ENCODE results near the gene AP4E1. TPM values are rescaled to one million over a fixed set of nuclear protein-coding genes. Genes with fewer than 3 reads are reported as not detected.

Gene AP4E1
- total and polyA plus RNA-seq, 2 of the 8 experiments (the other 6 are each of a cell fraction or from before 2014, with no cell fraction given), result 1.4 to 10.9 TPM

- H3K79me2 ChIP-seq (ENCODE audit: control insufficient read depth in 1 of 2, insufficient read depth in 2 of 2, low read length in 2 of 2), result no peaks in the 10 kb centered on the region
- H2BK15ac ChIP-seq (ENCODE audit: low read length), result no peak overlapping the region
- H4K20me1 ChIP-seq (replicated peaks in 1 of 2; ENCODE audit: control insufficient read depth in 1 of 2, insufficient read depth in 2 of 2, low read length in 2 of 2), result no peaks in the 10 kb centered on the region
- no peak overlapping the region for H3K27ac ChIP-seq (ENCODE audit: low read depth, low read length)
- ChIA-PET POLR2A (ENCODE audit: partially characterized antibody) (no interaction called here), CTCF (ENCODE audit: partially characterized antibody) (interaction anchor here (0.7 kb wide), 1 partner anchor 15 kb away, joined by 3 read pairs; no protein-coding TSS in a partner anchor)
- H2BK5ac ChIP-seq (ENCODE audit: low read depth, low read length), result no peak overlapping the region
- no peak overlapping the region for H4K5ac ChIP-seq (ENCODE audit: insufficient read length, low read depth, low read length)
- H3K9me3 ChIP-seq (ENCODE audit: insufficient read depth in 2 of 2, low read depth in 1 of 2, low read length in 1 of 2), result peaks cover 17 to 25% of the 10 kb centered on the region in 2 experiments; a peak in 3 of 4 replicates
- no peaks in the 10 kb centered on the region for H3K79me1 ChIP-seq (ENCODE audit: low read depth, low read length)
- H2AK5ac ChIP-seq (ENCODE audit: low read depth, low read length), result no peak overlapping the region
- H2BK120ac ChIP-seq (replicated peaks; ENCODE audit: low read depth, low read length), result no peak overlapping the region
- H3K23me2 ChIP-seq (ENCODE audit: low read depth, low read length), result no peaks in the 10 kb centered on the region
- no peak overlapping the region for H3K14ac ChIP-seq (ENCODE audit: insufficient read length)
- H3K4me3 ChIP-seq (ENCODE audit: extremely low read depth in 1 of 4, insufficient read depth in 2 of 4, low read depth in 3 of 4, low read length in 4 of 4), result no peak overlapping the region
- no peaks in the 10 kb centered on the region for H3K27me3 ChIP-seq (replicated peaks in 1 of 4; ENCODE audit: control insufficient read depth in 3 of 4, extremely low read depth in 1 of 4, insufficient read depth in 3 of 4, low read length in 3 of 4)
- no peak for FAIRE-seq
- TF ChIP-seq BCL11A (IDR thresholded peaks at IDR 0.05; ENCODE audit: low read depth in 2 of 2, low read length in 2 of 2), result no peak
- TF ChIP-seq EGR1 (IDR thresholded peaks at IDR 0.05; ENCODE audit: borderline replicate concordance, low read depth, low read length), result no peak
- TF ChIP-seq NRF1 (IDR thresholded peaks at IDR 0.05; ENCODE audit: low read depth, low read length), result no peak
- TF ChIP-seq SUZ12 (IDR thresholded peaks at IDR 0.05; ENCODE audit: low read length), result no peak
- no peak for TF ChIP-seq CREB1 (IDR thresholded peaks at IDR 0.05)
- TF ChIP-seq RBBP5 (IDR thresholded peaks at IDR 0.05; ENCODE audit: borderline replicate concordance, low read depth, low read length), result no peak
- no peak for TF ChIP-seq POLR2AphosphoS5 (IDR thresholded peaks at IDR 0.05; ENCODE audit: low read depth, low read length)
- TF ChIP-seq SIX5 (IDR thresholded peaks at IDR 0.05; ENCODE audit: low read depth, low read length), result no peak
- TF ChIP-seq KDM5A (IDR thresholded peaks at IDR 0.05; ENCODE audit: low read length), result no peak
- no peaks in the 10 kb centered on the region for H3K36me3 ChIP-seq (ENCODE audit: control insufficient read depth in 2 of 4, insufficient read depth in 4 of 4, low read length in 3 of 4)
- no peaks in the 10 kb centered on the region for H3K4me1 ChIP-seq (replicated peaks in 1 of 4; ENCODE audit: control insufficient read depth in 3 of 4, insufficient read depth in 4 of 4, low read length in 3 of 4)
- no peak overlapping the region for H3K4ac ChIP-seq (replicated peaks; ENCODE audit: insufficient read length, low read depth, low read length)
- no peak overlapping the region for H4K91ac ChIP-seq (replicated peaks; ENCODE audit: insufficient read length, low read length)
- no peak overlapping the region for H3K9ac ChIP-seq (replicated peaks in 1 of 4; ENCODE audit: extremely low read depth in 1 of 4, low read depth in 3 of 4, low read length in 3 of 4)
- no peak overlapping the region for H2BK20ac ChIP-seq (ENCODE audit: low read length)
- H2AFZ ChIP-seq (ENCODE audit: low read length), result no peak overlapping the region
- 86% methylated on average over 1 of the region's 1 CpG; no CpG with 5 or more reads in 1 of the 2 experiments for WGBS, 2 experiments (ENCODE audit: extremely low coverage in 1 of 2, insufficient coverage in 1 of 2, insufficient read length in 1 of 2, insufficient replicate concordance in 2 of 2, low coverage in 1 of 2, low lambda C conversion rate in 2 of 2, missing lambda C conversion rate in 1 of 2)
- H3K56ac ChIP-seq (replicated peaks; ENCODE audit: insufficient read length, low read depth, low read length), result no peak overlapping the region
- DNase-seq (ENCODE audit: low read depth in 1 of 2, low spot score in 2 of 2), result no peak
- H3K23ac ChIP-seq (ENCODE audit: insufficient read length), result no peak overlapping the region
- no peak overlapping the region for H2BK12ac ChIP-seq (ENCODE audit: low read depth, low read length)
- no peak overlapping the region for H3K4me2 ChIP-seq (ENCODE audit: insufficient read depth in 1 of 2, low read depth in 2 of 2, low read length in 2 of 2)
- H4K8ac ChIP-seq (ENCODE audit: extremely low read depth, insufficient read depth, low read length), result no peak overlapping the region
- H3K18ac ChIP-seq (ENCODE audit: extremely low read depth, low read length), result no peak overlapping the region
These were observed 17.3 kb upstream of the AP4E1 start for GRCh38 chr15:50891159-50891558.
